Fibroblast of pulmonary artery (primary cell): ENCODE data around the gene LIG1.

Experiments used
- DNase-seq: peaks from one replicate; pipeline ENCODE4 v3.0.0-alpha.2; 2010; ENCODE audit warnings: low read depth
- H3K4me3 ChIP-seq: replicated peaks from 2 replicates; pipeline ENCODE4 v1.5.1; 2011; ENCODE audit warnings: low read depth, mild to moderate bottlenecking, control low read depth, low read length, moderate library complexity
- TF ChIP-seq, protein P1 (sequence below): IDR thresholded peaks from 2 replicates; pipeline ENCODE4 v1.5.1; 2011; ENCODE audit warnings: mild to moderate bottlenecking, control low read depth, low read length, inconsistent platforms; ENCODE audit errors: missing control alignments

LIG1 gene

DNA sequence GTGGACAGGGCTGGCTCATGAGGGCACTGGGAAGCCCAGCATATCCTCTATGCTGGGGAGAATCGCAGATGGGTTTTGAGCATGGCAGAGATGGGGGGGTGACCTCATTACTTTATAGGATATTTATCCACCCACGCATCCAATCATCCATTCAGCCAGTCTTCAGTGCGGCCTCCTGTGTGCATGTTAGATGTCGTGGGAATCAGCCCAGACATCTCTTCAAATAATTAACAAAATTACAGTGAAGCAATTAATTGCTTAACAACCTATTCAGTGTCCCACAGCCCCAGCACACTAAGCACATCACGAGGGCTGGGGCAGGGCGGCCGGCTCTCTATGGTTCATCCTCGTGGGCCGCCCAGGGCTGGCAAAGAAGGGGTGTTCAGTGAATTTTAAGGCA is 21.6 kb downstream of the LIG1 start:
- H3K4me3 ChIP-seq: no peak overlapping the region
- DNase-seq: no peak
- TF ChIP-seq, protein P1, sequence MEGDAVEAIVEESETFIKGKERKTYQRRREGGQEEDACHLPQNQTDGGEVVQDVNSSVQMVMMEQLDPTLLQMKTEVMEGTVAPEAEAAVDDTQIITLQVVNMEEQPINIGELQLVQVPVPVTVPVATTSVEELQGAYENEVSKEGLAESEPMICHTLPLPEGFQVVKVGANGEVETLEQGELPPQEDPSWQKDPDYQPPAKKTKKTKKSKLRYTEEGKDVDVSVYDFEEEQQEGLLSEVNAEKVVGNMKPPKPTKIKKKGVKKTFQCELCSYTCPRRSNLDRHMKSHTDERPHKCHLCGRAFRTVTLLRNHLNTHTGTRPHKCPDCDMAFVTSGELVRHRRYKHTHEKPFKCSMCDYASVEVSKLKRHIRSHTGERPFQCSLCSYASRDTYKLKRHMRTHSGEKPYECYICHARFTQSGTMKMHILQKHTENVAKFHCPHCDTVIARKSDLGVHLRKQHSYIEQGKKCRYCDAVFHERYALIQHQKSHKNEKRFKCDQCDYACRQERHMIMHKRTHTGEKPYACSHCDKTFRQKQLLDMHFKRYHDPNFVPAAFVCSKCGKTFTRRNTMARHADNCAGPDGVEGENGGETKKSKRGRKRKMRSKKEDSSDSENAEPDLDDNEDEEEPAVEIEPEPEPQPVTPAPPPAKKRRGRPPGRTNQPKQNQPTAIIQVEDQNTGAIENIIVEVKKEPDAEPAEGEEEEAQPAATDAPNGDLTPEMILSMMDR: no peak

DNA sequence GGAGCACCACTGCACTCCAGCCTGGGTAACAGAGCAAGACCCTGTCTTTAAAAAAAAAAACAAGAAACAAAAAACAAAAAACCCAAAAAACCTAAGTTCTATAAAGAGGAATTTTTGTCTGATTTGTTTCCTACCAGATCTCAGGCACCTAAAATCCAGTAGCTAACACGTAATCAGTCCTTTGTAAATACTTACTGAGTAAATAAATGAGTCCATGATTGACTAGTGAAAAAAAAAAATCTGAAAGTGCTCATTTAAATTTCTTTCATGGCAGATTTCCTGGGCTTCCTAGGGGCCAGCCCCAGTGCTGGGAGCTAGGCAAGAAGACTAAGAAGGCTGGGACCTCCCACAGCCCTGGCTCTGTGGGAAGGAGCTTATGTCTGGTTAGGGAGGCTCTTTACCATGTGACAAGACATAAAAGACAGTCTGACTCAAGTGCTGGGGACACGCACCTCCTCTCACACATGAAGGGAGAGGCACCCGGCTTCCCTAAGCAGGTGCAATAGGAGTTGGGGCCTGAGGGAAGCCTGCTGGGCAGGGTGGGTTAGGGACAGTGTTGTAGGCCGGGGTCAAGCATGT is 22.5 kb downstream of the LIG1 start:
- TF ChIP-seq, protein P1: no peak
- no peak overlapping the region for H3K4me3 ChIP-seq
- no peak for DNase-seq

DNA sequence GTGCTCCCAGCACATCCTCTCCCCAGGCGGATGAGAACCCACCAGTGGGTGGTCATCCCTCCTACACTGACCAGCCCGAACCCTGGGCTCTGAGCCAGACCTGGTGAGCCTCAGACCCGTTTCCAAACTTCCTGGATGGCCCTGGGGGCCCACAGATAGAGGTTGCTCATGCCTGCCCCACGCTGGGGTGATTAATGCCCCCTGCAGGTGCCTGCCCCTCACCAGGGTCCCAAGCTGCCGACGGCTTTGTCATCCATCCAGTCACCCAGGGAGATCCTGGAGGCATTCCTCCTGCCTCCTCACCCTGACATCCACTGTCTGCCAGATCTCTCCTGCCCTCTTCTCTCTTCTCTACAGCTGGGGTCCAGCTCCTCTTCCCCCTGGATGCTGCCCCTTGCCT is 31.1 kb downstream of the LIG1 start:
- DNase-seq: no peak
- TF ChIP-seq, protein P1: no peak
- no peak overlapping the region for H3K4me3 ChIP-seq

DNA sequence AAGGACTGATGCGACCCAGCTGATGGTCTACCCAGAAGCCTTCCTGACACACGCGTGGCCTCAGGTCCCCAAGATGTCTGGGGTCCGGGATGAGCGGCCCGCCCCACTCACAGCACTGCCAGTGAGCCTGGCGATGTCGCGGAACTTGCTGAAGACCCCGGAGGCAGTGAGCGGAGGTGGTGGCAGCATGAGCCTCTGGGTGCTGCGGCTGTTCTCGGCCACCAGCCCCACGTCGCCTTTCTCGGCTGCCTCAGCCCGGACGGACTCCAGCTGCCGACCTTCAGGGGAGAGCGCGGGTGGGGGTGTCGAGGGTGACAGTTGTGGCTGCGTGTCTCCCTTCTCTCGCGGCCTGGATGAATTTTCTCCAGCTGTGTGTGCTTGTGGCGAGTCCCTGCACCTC is 32.7 kb downstream of the LIG1 start:
- TF ChIP-seq, protein P1: no peak

DNA sequence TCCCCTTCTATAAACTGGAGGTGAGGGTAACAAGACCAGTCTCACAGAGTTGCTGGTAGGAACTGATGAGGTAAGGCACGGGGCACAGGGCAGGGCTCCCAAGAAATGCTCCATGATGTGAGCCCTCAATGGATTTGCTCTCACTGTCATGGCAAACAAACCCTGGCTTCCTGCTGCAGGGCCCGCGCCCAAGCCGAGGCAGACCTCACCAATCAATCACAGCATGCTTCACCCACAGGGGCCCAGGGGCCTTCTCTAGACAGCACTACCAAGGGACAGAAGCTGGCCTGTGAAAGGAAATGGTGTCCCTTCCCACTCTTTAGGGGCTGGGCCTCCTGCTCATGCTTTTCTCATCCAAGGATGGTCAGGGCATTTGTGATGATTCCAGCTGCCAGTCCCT is 33.6 kb downstream of the LIG1 start:
- H3K4me3 ChIP-seq: no peak overlapping the region
- TF ChIP-seq, protein P1: no peak
- DNase-seq: no peak

More for the DNA sequence above, 32.7 kb downstream of the LIG1 start:
- DNase-seq: no peak
- H3K4me3 ChIP-seq: no peak overlapping the region

DNA sequence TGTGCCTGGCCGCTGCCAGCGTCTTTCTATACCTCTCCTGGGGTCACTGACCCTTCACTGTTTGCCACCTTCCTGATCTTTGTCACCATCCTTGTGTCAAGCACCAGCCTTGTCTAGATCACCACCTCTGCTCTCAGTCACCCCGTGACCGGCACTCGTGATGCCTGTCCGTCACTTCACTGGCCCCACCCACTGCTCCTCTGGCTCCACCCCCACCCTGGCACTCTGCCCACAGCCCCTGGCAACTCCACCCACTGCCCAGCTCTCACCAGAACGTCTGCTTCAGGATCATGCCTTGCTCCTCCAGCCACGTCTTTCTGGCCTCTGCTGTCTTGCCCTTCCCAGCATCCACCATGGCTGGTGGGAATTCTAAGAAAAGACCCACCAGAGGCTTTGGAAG is 34.7 kb downstream of the LIG1 start:
- H3K4me3 ChIP-seq: no peak overlapping the region
- TF ChIP-seq, protein P1: no peak
- DNase-seq: no peak

DNA sequence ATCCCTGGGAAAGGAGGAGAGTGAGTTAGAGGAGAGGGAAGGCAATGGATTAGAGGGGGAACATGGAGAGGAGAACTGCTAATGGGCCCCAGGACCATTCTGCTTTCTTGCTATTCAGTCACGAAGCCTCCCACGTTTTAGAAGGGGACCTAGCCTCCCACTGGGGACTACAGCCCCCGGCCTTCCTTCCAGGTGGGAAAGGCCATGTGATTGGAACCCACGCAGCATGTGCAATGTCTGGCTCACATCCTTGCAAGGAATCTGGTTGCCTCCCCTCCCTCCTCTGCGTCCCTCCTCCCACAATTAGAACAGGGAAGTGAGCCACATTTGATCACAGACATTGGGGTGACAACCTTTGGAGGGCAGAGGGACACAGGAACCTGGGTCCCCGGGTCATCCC is 37.0 kb downstream of the LIG1 start:
- TF ChIP-seq, protein P1: no peak
- no peak for DNase-seq
- no peak overlapping the region for H3K4me3 ChIP-seq
